Measurements from ENCODE around the gene PIR.

PIR gene

GRCh38 chrX:15425024-15425423, 68.1 kb downstream of the PIR start:
- H3K9me3 ChIP-seq, result no peaks in the 10 kb centered on the region
- H3K4me3 ChIP-seq (ENCODE audit: low read depth in 1 of 2, low read length in 1 of 2), result no peak overlapping the region
- no peak for TF ChIP-seq CTCF (IDR thresholded peaks at IDR 0.05)
- H3K4me1 ChIP-seq (ENCODE audit: control insufficient read depth in 1 of 2, insufficient read depth in 1 of 2, low read depth in 1 of 2, low read length in 1 of 2), result peaks cover 2 to 4% of the 10 kb centered on the region in 2 experiments
- H3K36me3 ChIP-seq, result no peaks in the 10 kb centered on the region
- H3K27ac ChIP-seq, result no peak overlapping the region
- no peaks in the 10 kb centered on the region for H3K27me3 ChIP-seq

- Histone ChIP-seq H3K27ac (no peak overlapping the region), H3K9me3 (no peaks in the 10 kb centered on the region), H3K4me1 (ENCODE audit: control insufficient read depth in 1 of 2, insufficient read depth in 1 of 2, low read depth in 1 of 2, low read length in 1 of 2) (no peaks in the 10 kb centered on the region), H3K27me3 (no peaks in the 10 kb centered on the region), H3K4me3 (ENCODE audit: low read depth in 1 of 2, low read length in 1 of 2) (no peak overlapping the region), H3K36me3 (no peaks in the 10 kb centered on the region)
- TF ChIP-seq CTCF (IDR thresholded peaks at IDR 0.05), result no peak
Observed at GRCh38 chrX:15418707-15419181, 74.4 kb downstream of the PIR start.

GRCh38 chrX:15418041-15418706, 75.0 kb downstream of the PIR start:
- no peak overlapping the region for H3K27ac ChIP-seq
- TF ChIP-seq CTCF (IDR thresholded peaks at IDR 0.05), result no peak
- no peaks in the 10 kb centered on the region for H3K4me1 ChIP-seq (ENCODE audit: control insufficient read depth in 1 of 2, insufficient read depth in 1 of 2, low read depth in 1 of 2, low read length in 1 of 2)
- no peaks in the 10 kb centered on the region for H3K36me3 ChIP-seq
- H3K9me3 ChIP-seq, result no peaks in the 10 kb centered on the region
- no peaks in the 10 kb centered on the region for H3K27me3 ChIP-seq
- H3K4me3 ChIP-seq (ENCODE audit: low read depth in 1 of 2, low read length in 1 of 2), result no peak overlapping the region

GRCh38 chrX:15416133-15416993, 76.8 kb downstream of the PIR start:
- no peaks in the 10 kb centered on the region for H3K9me3 ChIP-seq
- no peaks in the 10 kb centered on the region for H3K36me3 ChIP-seq
- H3K4me3 ChIP-seq (ENCODE audit: low read depth in 1 of 2, low read length in 1 of 2), result no peak overlapping the region
- no peak for TF ChIP-seq CTCF (IDR thresholded peaks at IDR 0.05)
- H3K27me3 ChIP-seq, result no peaks in the 10 kb centered on the region
- peaks cover 7 to 10% of the 10 kb centered on the region in 2 experiments for H3K4me1 ChIP-seq (ENCODE audit: control insufficient read depth in 1 of 2, insufficient read depth in 1 of 2, low read depth in 1 of 2, low read length in 1 of 2)
- no peak overlapping the region for H3K27ac ChIP-seq

- TF ChIP-seq CTCF (IDR thresholded peaks at IDR 0.05), result no peak
- Histone ChIP-seq H3K4me3 (ENCODE audit: low read depth in 1 of 2, low read length in 1 of 2) (no peak overlapping the region), H3K9me3 (no peaks in the 10 kb centered on the region), H3K27me3 (no peaks in the 10 kb centered on the region), H3K36me3 (no peaks in the 10 kb centered on the region), H3K27ac (peak overlapping the region; percentile 54), H3K4me1 (ENCODE audit: control insufficient read depth in 1 of 2, insufficient read depth in 1 of 2, low read depth in 1 of 2, low read length in 1 of 2) (peaks cover 7 to 10% of the 10 kb centered on the region in 2 experiments)
Observed at GRCh38 chrX:15413101-15413500, 80.0 kb downstream of the PIR start.

All from neutrophil (primary cell).